T-cell (primary cell): ENCODE measurements around the gene GRIK4. TPM values are rescaled to one million over a fixed set of nuclear protein-coding genes. Genes with fewer than 3 reads are reported as not detected.

Experiments
- ATAC-seq, 4 experiments: fragments of 200-7000 bp in 3 of 4; fragments of 150-1000 bp in 1 of 4; cut with Tn5 transposase; replicated peaks in 1 of 4; 1 replicate in 3 of 4; 2 replicates in 1 of 4; pipeline ENCODE4 v1.10.0; 2021; ENCODE audit warnings: moderate library complexity in 3 of 4, mild to moderate bottlenecking in 2 of 4, moderate number of reproducible peaks in 1 of 4
- CTCF ChIA-PET, 2 donors: fragments of 300-600 bp; sonication (Branson Sonifier 250); formaldehyde crosslinking; loops; one replicate each; lab custom pipeline; 2022; ENCODE audit warnings: antibody characterized with exemption in 2 of 2; lab: Charles Lee
- POLR2A ChIA-PET, 2 donors: fragments of 300-600 bp; sonication (Branson Sonifier 250); formaldehyde crosslinking; loops; one replicate each; lab custom pipeline; 2022; ENCODE audit warnings: antibody characterized with exemption in 2 of 2; lab: Charles Lee
- DNase-seq, 35 experiments: peaks; one replicate each; pipeline versions ENCODE4 v3.0.0 to v3.0.0-alpha.2; 2013 to 2023
- H3K27ac ChIP-seq: one replicate; pipeline ENCODE4 v1.5.1; 2013; ENCODE audit warnings: low read length
- H3K27me3 ChIP-seq, 2 experiments: replicated peaks in 1 of 2; 1 replicate in 1 of 2; 2 replicates in 1 of 2; pipeline versions ENCODE4 v1.6.1 to v1.7.0; 2013; ENCODE audit warnings: low read length in 1 of 2, mixed read lengths in 1 of 2; ENCODE audit not compliant: control insufficient read depth in 2 of 2, insufficient read depth in 2 of 2; ENCODE audit errors: extremely low read depth in 1 of 2
- H3K36me3 ChIP-seq, 2 donors: 1 replicate in 1 of 2; 2 replicates in 1 of 2; pipeline versions ENCODE4 v1.6.1 to v1.7.0; 2013; ENCODE audit warnings: low read length in 1 of 2; ENCODE audit not compliant: control insufficient read depth in 2 of 2, insufficient read depth in 1 of 2; ENCODE audit errors: extremely low read depth in 1 of 2
- H3K4me1 ChIP-seq, 2 experiments: 1 replicate in 1 of 2; 2 replicates in 1 of 2; pipeline versions ENCODE4 v1.6.1 to v1.7.0; 2013; ENCODE audit warnings: low read length in 2 of 2, mixed read lengths in 1 of 2; ENCODE audit not compliant: insufficient read depth in 2 of 2, control insufficient read depth in 1 of 2; ENCODE audit errors: extremely low read depth in 1 of 2
- H3K4me3 ChIP-seq, 2 donors: 1 replicate in 1 of 2; 2 replicates in 1 of 2; pipeline versions ENCODE4 v1.5.1 to v1.7.0; 2013; ENCODE audit warnings: mild to moderate bottlenecking in 2 of 2, low read length in 1 of 2, moderate library complexity in 1 of 2; ENCODE audit not compliant: control insufficient read depth in 1 of 2; ENCODE audit errors: extremely low read depth in 1 of 2
- H3K9me3 ChIP-seq: 2 replicates; pipeline ENCODE4 v1.7.0; 2013
- H3K27ac Mint-ChIP-seq, 2 donors: one replicate each; pipeline ENCODE4 v1.8.0; 2020 to 2021; ENCODE audit warnings: mild to moderate bottlenecking in 2 of 2, mixed read lengths in 2 of 2
- H3K27me3 Mint-ChIP-seq, 2 donors: one replicate each; pipeline ENCODE4 v1.8.0; 2021 to 2022; ENCODE audit warnings: mixed read lengths in 2 of 2
- H3K36me3 Mint-ChIP-seq: one replicate; pipeline ENCODE4 v1.8.0; 2021; ENCODE audit warnings: mixed read lengths
- H3K4me1 Mint-ChIP-seq, 3 donors: one replicate each; pipeline ENCODE4 v1.8.0; 2020 to 2022; ENCODE audit warnings: mixed read lengths in 3 of 3, mild to moderate bottlenecking in 1 of 3
- H3K4me3 Mint-ChIP-seq, 3 donors: one replicate each; pipeline ENCODE4 v1.8.0; 2020 to 2022; ENCODE audit warnings: mild to moderate bottlenecking in 3 of 3, mixed read lengths in 3 of 3, moderate library complexity in 3 of 3
- H3K9me3 Mint-ChIP-seq, 3 donors: one replicate each; pipeline ENCODE4 v1.8.0; 2020 to 2022; ENCODE audit warnings: mixed read lengths in 3 of 3
- WGBS: methylation state at CpG from one replicate; pipeline ENCODE4 v1.1.5; 2013; ENCODE audit warnings: missing lambda C conversion rate; ENCODE audit not compliant: insufficient coverage; 5-methylcytosine and 5-hydroxymethylcytosine counted together
- total RNA-seq, 35 experiments: library from RNA in 6 of 35; stranded (reverse) in 6 of 35; fragments of 120-200 nt in 1 of 35; gene quantifications; one replicate each; pipeline versions ENCODE4 v1.2.1 to v1.2.4 and lab custom pipeline; 2013 to 2026

Gene GRIK4
- total RNA-seq, 5 donors from 2014 or later (not counting 1 experiment from before 2014, with no cell fraction given) = 0.09 TPM; not detected in 4

GRCh38 chr11:120917559-120918239 is 406.2 kb downstream of the GRIK4 start:
- H3K36me3 Mint-ChIP-seq = no peaks in the 10 kb centered on the region
- POLR2A ChIA-PET = no interaction called here
- CTCF ChIA-PET = no interaction called here

GRCh38 chr11:120918257-120918656 is 406.7 kb downstream of the GRIK4 start:
- no peak overlapping the region for H3K27ac Mint-ChIP-seq
- no peak for ATAC-seq

More at GRCh38 chr11:120917559-120918239, 406.2 kb downstream of the GRIK4 start:
- 73% methylated on average over 5 of the region's 6 CpGs for WGBS
- no peak for ATAC-seq
- no peak overlapping the region for H3K4me3 Mint-ChIP-seq
- Histone ChIP-seq H3K36me3 (no peaks in the 10 kb centered on the region), H3K27ac (no peak overlapping the region), H3K27me3 (peaks cover 2 to 9% of the 10 kb centered on the region in 2 experiments), H3K9me3 (no peaks in the 10 kb centered on the region), H3K4me1 (no peaks in the 10 kb centered on the region), H3K4me3 (no peak overlapping the region)
- no peaks in the 10 kb centered on the region for H3K9me3 Mint-ChIP-seq
- no peak for DNase-seq
- peaks cover 4 to 12% of the 10 kb centered on the region in 2 donors for H3K27me3 Mint-ChIP-seq
- H3K4me1 Mint-ChIP-seq = no peaks in the 10 kb centered on the region
- no peak overlapping the region for H3K27ac Mint-ChIP-seq

GRCh38 chr11:120919045-120919444 is 407.5 kb downstream of the GRIK4 start:
- POLR2A ChIA-PET = no interaction called here
- peaks cover 2 to 9% of the 10 kb centered on the region in 2 experiments for H3K27me3 ChIP-seq
- ATAC-seq = no peak
- no peaks in the 10 kb centered on the region for H3K36me3 ChIP-seq
- Mint-ChIP-seq H3K27me3 (peaks cover 3 to 15% of the 10 kb centered on the region in 2 donors), H3K9me3 (no peaks in the 10 kb centered on the region), H3K36me3 (no peaks in the 10 kb centered on the region), H3K27ac (no peak overlapping the region), H3K4me3 (no peak overlapping the region), H3K4me1 (no peaks in the 10 kb centered on the region)
- no peaks in the 10 kb centered on the region for H3K9me3 ChIP-seq
- CTCF ChIA-PET = no interaction called here
- DNase-seq = no peak
- H3K27ac ChIP-seq = no peak overlapping the region
- H3K4me1 ChIP-seq = no peaks in the 10 kb centered on the region
- H3K4me3 ChIP-seq = no peak overlapping the region
- WGBS = 88% methylated on average over 6 of the region's 7 CpGs

More at GRCh38 chr11:120918257-120918656, 406.7 kb downstream of the GRIK4 start:
- no peak overlapping the region for H3K4me3 Mint-ChIP-seq
- no peaks in the 10 kb centered on the region for H3K36me3 Mint-ChIP-seq
- WGBS = 10% methylated on average over 1 of the region's 3 CpGs
- ChIA-PET POLR2A (no interaction called here), CTCF (no interaction called here)
- H3K36me3 ChIP-seq = no peaks in the 10 kb centered on the region
- no peak for DNase-seq
- peaks cover 3 to 15% of the 10 kb centered on the region in 2 donors for H3K27me3 Mint-ChIP-seq
- H3K27ac ChIP-seq = no peak overlapping the region
- no peaks in the 10 kb centered on the region for H3K4me1 Mint-ChIP-seq
- peaks cover 2 to 9% of the 10 kb centered on the region in 2 experiments for H3K27me3 ChIP-seq
- no peaks in the 10 kb centered on the region for H3K9me3 ChIP-seq
- H3K9me3 Mint-ChIP-seq = no peaks in the 10 kb centered on the region
- H3K4me3 ChIP-seq = no peak overlapping the region
- H3K4me1 ChIP-seq = no peaks in the 10 kb centered on the region

- no peak for DNase-seq
- Histone ChIP-seq H3K27ac (no peak overlapping the region), H3K27me3 (peaks cover 2 to 9% of the 10 kb centered on the region in 2 experiments), H3K36me3 (no peaks in the 10 kb centered on the region), H3K4me3 (no peak overlapping the region), H3K9me3 (no peaks in the 10 kb centered on the region), H3K4me1 (no peaks in the 10 kb centered on the region)
- ChIA-PET CTCF (no interaction called here), POLR2A (no interaction called here)
- no peak overlapping the region for H3K27ac Mint-ChIP-seq
- no peaks in the 10 kb centered on the region for H3K36me3 Mint-ChIP-seq
- no peak overlapping the region for H3K4me3 Mint-ChIP-seq
- H3K9me3 Mint-ChIP-seq = no peaks in the 10 kb centered on the region
- no peaks in the 10 kb centered on the region for H3K4me1 Mint-ChIP-seq
- no peak for ATAC-seq
- peaks cover 3 to 10% of the 10 kb centered on the region in 2 donors for H3K27me3 Mint-ChIP-seq
- WGBS = 55% methylated on average over 4 of the region's 5 CpGs
Measured at GRCh38 chr11:120919566-120919965, 408.0 kb downstream of the GRIK4 start.

- H3K27me3 Mint-ChIP-seq = peaks cover 2 to 3% of the 10 kb centered on the region in 2 donors
- no peaks in the 10 kb centered on the region for H3K4me1 Mint-ChIP-seq
- no peak overlapping the region for H3K27ac ChIP-seq
- no peak overlapping the region for H3K4me3 Mint-ChIP-seq
- ATAC-seq (no peak), DNase-seq (no peak)
- peaks cover 0 to 4% of the 10 kb centered on the region in 2 experiments for H3K27me3 ChIP-seq
- H3K4me3 ChIP-seq = no peak overlapping the region
- H3K27ac Mint-ChIP-seq = no peak overlapping the region
- H3K9me3 ChIP-seq = no peaks in the 10 kb centered on the region
- H3K9me3 Mint-ChIP-seq = no peaks in the 10 kb centered on the region
- no peaks in the 10 kb centered on the region for H3K36me3 Mint-ChIP-seq
- no peaks in the 10 kb centered on the region for H3K4me1 ChIP-seq
- H3K36me3 ChIP-seq = no peaks in the 10 kb centered on the region
- CTCF ChIA-PET = interaction anchor here in 1 of 2 donors (0.6 kb wide), 1 partner anchor 8 kb away, joined by 5 read pairs; no protein-coding TSS in a partner anchor
- POLR2A ChIA-PET = no interaction called here
- WGBS = 79% methylated on average over 3 of the region's 9 CpGs
Measured at GRCh38 chr11:120923866-120924508, 412.4 kb downstream of the GRIK4 start.

GRCh38 chr11:120925944-120926343 is 414.4 kb downstream of the GRIK4 start:
- Mint-ChIP-seq H3K27ac (no peak overlapping the region), H3K4me1 (no peaks in the 10 kb centered on the region), H3K4me3 (no peak overlapping the region), H3K9me3 (no peaks in the 10 kb centered on the region), H3K27me3 (peaks cover 2 to 6% of the 10 kb centered on the region in 2 donors), H3K36me3 (no peaks in the 10 kb centered on the region)
- ChIA-PET POLR2A (no interaction called here), CTCF (interaction anchor here in 1 of 2 donors (0.7 kb wide), 1 partner anchor 577 kb away, joined by 4 read pairs; no protein-coding TSS in a partner anchor)
- H3K36me3 ChIP-seq = no peaks in the 10 kb centered on the region
- no peak overlapping the region for H3K4me3 ChIP-seq
- peaks cover 0 to 4% of the 10 kb centered on the region in 2 experiments for H3K4me1 ChIP-seq
- no peak overlapping the region for H3K27ac ChIP-seq
- ATAC-seq (no peak), DNase-seq (no peak)
- H3K9me3 ChIP-seq = no peaks in the 10 kb centered on the region
- WGBS = no CpG with 5 or more reads among the region's 2 CpGs
- H3K27me3 ChIP-seq = peaks cover 0 to 4% of the 10 kb centered on the region in 2 experiments
